Mammary microvascular endothelial cell (primary cell): ENCODE measurements around the gene BEGAIN. TPM values are rescaled to one million over a fixed set of nuclear protein-coding genes. Genes with fewer than 3 reads are reported as not detected.

Experiments used
- total RNA-seq: library from RNA; depleted of rRNA; stranded (reverse); fragments of >200 nt; gene quantifications from 2 replicates; pipeline ENCODE4 v1.2.3, GENCODE V29; 2015

BEGAIN gene
- total RNA-seq, result 0.20 TPM in 2 replicates

GRCh38 chr14:100587086-100587762, at the start of gene BEGAIN:
Gene BEGAIN (minus strand): TSS chr14:100587417. CDS start chr14:100587290, 127 bp downstream.

Other genes with a start within 250 kb of the BEGAIN start
- gene WDR25, start 210.9 kb downstream of the BEGAIN start, total RNA-seq, result 17.4 and 20.3 TPM in 2 replicates
- not detected in 2 replicates for gene DLK1, start 139.5 kb upstream of the BEGAIN start, total RNA-seq
- gene MEG3, start 238.7 kb upstream of the BEGAIN start, total RNA-seq, result 4.1 and 5.6 TPM in 2 replicates